Gastrocnemius medialis (tissue), 4 donors: ENCODE data around the gene DPEP3.

ENCODE experiments used
- CTCF ChIP-seq, 5 experiments: fragments of 450-650 bp in 3 of 5; fragments of 200-600 bp in 2 of 5; sonication (generic) in 2 of 5; IDR thresholded peaks in 4 of 5; conservative IDR thresholded peaks in 1 of 5; 1 replicate in 4 of 5; 2 replicates in 1 of 5; pipeline ENCODE4 v1.5.1; 2016 to 2019; ENCODE audit warnings: antibody characterized with exemption in 5 of 5, mild to moderate bottlenecking in 3 of 5, moderate library complexity in 3 of 5
- POLR2A ChIP-seq, 2 donors: fragments of 450-650 bp; IDR thresholded peaks; one replicate each; pipeline ENCODE4 v1.6.1; 2017; ENCODE audit warnings: antibody characterized with exemption in 2 of 2, mild to moderate bottlenecking in 2 of 2, moderate library complexity in 2 of 2

- TF ChIP-seq CTCF (IDR thresholded peaks at IDR 0.05 in 4 of 5, conservative IDR thresholded peaks at IDR 0.05 in 1 of 5) (peak; percentile 88 to 95 (median 93)), POLR2A (IDR thresholded peaks at IDR 0.05) (no peak)
Measured at GRCh38 chr16:67928561-67929364, 51.5 kb downstream of the DPEP3 start.
